LHCN-M2 (cell line): ENCODE measurements around the gene PSKH1. TPM values are rescaled to one million over a fixed set of nuclear protein-coding genes. Genes with fewer than 3 reads are reported as not detected.
A peak's percentile ranks its signal among the peaks of the same experiment; 100 is the strongest.

Experiments used
- DNase-seq: peaks from one replicate; pipeline ENCODE4 v3.0.0-alpha.2; 2012; ENCODE audit warnings: low read depth
- total RNA-seq: library from RNA; depleted of rRNA; stranded (reverse); fragments of >200 nt; gene quantifications from 2 replicates; pipeline ENCODE4 v1.2.3, GENCODE V29; 2014

Gene PSKH1
- total RNA-seq, 1 experiment from 2014 or later: 10.3 TPM

DNA sequence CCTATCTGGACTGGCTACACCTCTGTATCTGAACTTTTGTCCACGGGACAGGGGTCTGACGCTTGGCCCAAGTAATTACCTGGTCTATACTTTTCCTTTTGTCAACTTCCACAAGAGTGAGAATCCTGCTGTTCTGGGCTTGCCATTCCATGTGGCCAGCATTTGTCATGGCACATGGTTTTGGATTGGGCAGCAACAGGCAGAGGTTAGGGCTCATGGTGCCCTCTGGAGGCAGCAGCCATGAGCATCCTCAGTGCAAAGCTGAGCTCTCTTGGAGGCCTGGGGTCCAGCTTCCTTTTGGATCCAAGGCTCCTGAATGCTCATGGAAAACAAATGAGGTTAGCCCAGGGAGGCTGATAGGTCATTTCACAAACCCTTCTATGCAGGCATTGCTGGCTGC, 27.7 kb upstream of the PSKH1 start:
- DNase-seq: peak; percentile 63

DNA sequence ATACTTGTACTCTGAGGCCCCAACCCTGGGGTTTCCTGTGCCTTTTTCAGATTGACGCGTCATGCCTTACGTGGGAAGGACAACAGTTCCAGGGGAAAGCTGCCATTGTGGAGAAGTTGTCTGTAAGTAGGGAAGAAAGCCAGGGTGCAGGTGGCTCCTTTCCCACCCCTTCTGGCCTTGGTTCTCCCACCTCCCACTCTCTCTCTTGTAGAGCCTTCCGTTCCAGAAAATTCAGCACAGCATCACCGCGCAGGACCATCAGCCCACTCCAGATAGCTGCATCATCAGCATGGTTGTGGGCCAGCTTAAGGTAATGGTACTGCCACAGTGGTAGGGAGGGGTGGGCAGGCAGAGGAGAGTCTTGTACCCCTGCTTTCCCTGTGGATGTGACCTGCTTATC, 24.8 kb upstream of the PSKH1 start:
- DNase-seq: no peak

DNA sequence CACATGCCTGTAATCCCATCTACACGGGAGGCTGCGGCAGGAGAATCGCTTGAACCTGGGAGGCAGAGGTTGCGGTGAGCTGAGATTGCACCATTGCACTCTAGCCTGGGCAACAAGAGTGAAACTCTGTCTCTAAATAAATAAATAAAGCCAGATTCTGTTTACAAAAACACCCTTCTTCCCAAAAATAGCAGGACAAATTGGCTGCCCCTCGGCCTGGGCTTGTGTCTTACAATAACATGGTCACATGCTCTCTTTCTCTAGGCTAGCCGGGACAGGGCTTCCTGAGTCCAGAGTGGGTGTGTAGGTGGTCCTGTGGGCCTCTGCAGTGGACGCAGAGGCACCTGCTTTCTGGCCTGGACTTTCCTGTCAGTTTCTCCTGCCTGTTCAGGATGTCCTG, 23.4 kb upstream of the PSKH1 start:
- no peak for DNase-seq

- no peak for DNase-seq
These were observed 21.8 kb upstream of the PSKH1 start for GRCh38 chr16:67871256-67871655.

DNA sequence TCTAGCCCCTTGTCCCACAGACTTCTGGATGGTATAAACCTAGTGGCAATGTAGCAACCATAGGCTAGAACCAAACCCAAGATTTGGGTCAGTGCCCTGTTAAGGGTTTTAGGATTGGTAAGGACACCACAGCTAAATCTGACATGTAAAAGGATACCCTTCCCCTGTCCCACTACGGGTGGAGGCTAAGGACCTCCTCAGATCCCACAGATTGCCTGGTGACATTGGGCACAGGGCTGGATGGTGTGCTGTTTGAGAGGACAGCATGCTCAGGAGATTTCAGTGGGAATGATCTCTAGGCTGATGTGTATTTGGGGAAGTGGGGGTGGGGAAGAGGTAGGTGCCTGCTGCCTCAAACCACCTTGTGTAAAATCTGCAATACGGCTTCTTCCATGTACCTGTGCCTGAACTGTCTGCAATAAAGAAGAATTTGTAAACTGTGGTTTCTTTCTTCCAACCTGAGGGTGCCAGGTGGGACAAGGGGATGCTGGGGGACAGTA, 20.9 kb upstream of the PSKH1 start:
- DNase-seq: no peak

DNA sequence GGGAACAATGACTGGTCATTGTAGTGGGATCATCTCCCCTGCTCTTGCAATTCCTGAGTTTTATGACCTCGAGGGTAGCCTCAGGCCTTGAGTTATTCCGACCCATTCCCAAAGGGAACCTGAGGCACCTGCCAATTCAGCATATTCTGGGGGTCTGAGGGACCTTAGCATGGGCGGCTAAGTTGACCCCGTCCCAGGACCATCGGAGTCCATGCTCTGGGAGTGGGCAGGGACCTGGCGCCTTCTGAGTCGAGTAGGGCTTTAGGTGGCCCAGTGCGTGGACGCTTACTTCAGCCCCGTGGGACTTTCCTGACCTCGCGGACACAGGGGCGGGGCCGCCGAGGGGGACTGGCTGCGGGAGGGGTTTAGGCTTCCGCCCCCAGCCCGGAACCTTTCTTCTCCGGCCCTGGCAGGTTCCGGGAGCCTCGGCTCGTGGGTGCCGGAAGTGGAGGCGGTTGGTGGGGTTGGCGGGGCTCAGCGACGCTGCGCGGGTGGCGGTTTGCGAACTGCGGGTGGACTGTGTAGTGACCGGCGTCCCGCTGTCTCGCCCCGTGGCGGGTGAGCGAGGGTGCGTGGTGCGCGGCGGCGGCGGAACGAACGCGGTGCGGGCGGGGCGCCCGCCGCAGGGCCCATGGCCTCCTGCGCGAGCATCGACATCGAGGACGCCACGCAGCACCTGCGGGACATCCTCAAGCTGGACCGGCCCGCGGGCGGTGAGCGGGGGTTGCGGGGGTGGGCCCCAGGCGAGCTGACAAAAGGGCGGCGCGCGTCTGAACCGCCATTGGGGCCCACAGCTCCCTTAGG, 20.2 kb upstream of the PSKH1 start, which contains the start of gene EDC4:
EDC4 (plus strand) TSS at position 422 of the 804 bp plus-strand sequence; CDS start at position 632, 210 bp downstream.
- DNase-seq: peak; percentile 70

DNA sequence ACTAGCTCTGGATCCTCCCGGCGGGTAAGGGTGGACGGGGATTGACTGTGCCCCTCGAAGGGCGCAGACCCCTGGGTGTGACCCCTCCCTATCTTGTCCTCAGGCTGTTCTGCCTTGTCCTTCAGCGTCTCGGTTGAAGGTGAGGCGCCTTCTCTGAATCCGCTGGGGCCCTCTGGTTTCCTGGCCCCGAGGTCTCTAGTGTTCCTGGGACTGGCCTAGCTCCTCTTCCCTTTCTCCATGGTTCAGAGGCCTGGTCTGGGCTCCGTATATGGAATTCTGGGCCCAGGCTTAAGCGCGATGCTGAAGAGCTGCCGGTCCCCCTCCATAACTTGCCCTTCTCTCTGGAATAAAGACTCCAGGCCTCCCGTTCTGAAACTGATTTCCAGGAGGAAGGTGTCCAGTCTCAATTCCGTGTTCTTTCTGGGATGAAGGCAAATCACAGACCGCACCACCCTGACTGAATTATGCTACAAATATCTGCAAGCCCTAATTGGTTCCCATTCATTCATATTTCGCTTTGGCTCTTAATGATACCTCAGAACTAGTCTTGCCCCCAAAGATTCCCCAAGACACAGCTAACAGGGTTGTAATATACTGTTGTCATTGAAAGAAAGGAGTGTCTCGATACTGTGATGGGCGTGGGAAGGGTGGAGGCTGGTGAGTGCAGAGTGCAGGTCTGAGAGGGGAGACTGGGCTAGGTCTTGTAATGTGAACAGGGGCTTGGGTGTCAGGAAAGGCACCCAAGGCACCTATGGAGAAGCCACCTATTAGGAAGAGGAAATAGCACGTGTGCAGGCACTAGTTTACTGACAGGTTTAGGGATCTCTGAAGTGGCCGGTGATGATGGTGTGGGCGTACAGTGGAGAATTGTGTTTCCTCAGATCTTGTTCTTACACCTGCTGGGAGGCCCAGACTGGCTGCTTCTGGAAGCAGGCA, 19.4 kb upstream of the PSKH1 start:
- no peak for DNase-seq

DNA sequence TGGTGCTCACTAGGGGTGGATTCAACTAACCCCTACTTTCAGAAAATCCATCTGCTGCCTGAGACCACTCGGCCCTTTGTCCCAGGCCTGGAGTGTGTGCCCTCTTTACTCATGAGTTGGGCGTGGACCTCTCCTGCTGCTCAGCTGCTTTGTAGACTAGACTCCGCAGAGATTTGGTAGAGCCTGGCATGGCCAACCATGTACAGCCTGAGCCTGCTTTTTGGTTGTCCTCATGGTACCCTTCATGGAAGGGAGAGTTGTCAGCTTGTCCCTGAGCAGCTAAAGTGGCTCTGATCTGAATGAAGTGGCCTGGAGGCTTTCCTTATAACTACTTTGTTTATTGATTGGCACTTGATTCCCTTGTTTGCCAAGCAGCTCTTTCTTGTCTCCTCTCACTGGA, 18.7 kb upstream of the PSKH1 start:
- no peak for DNase-seq

- no peak for DNase-seq
These were observed 16.0 kb upstream of the PSKH1 start for GRCh38 chr16:67877064-67877463.

DNA sequence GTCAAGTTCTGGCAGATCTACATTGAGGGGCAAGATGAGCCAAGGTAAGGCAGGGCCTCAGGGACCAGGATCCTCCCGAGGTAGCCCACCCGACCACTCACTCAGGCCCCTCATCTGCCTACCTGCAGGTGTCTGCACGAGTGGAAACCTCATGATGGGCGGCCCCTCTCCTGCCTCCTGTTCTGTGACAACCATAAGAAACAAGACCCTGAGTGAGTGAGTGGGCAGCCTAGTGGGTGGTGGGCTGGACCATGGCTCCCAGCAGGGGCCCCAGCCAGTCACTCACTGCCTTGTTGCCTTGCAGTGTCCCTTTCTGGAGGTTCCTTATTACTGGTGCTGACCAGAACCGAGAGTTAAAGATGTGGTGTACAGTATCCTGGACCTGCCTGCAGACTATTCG, 14.8 kb upstream of the PSKH1 start:
- DNase-seq: no peak

DNA sequence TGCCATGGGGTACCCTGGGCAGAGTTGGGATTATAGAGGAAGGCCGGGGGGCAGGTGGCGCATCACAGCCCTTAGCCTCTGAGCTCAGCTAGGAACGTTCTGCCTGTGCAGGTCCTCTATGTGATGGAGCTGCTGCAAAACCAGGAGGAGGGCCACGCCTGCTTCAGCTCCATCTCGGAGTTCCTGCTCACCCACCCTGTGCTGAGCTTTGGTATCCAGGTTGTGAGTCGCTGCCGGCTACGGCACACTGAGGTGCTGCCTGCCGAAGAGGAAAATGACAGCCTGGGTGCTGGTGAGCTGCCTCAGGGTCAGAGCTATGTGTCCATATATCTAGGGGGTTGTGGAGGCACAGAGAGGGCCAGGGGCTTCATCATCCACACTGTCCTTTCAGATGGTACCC, 14.2 kb upstream of the PSKH1 start:
- DNase-seq: no peak

- no peak for DNase-seq
These were observed 13.6 kb upstream of the PSKH1 start for GRCh38 chr16:67879462-67879861.

GRCh38 chr16:67879936-67880335, 13.1 kb upstream of the PSKH1 start:
- no peak for DNase-seq

DNA sequence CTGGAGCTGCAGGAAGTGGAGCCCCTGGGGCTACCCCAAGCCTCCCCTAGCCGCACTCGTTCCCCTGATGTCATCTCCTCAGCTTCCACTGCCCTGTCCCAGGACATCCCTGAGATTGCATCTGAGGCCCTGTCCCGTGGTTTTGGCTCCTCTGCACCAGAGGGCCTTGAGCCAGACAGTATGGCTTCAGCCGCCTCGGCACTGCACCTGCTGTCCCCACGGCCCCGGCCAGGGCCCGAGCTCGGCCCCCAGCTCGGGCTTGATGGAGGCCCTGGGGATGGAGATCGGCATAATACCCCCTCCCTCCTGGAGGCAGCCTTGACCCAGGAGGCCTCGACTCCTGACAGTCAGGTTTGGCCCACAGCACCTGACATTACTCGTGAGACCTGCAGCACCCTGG, 12.5 kb upstream of the PSKH1 start:
- no peak for DNase-seq

DNA sequence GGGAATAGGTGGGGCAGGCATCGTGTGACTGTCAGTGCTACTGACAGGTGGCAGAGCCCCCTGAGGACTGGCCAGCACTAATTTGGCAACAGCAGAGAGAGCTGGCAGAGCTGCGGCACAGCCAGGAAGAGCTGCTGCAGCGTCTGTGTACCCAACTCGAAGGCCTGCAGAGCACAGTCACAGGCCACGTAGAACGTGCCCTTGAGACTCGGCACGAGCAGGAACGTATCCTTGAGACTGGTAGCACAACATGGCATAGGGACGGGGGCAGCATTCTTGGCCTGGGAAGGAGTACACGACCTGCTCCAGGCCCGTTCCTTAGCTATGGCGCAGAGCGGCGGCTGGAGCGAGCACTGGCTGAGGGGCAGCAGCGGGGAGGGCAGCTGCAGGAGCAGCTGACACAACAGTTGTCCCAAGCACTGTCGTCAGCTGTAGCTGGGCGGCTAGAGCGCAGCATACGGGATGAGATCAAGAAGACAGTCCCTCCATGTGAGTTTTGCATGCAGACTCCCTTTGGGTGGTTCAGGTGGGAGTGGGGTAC, 11.4 kb upstream of the PSKH1 start:
- peak; percentile 53 for DNase-seq

DNA sequence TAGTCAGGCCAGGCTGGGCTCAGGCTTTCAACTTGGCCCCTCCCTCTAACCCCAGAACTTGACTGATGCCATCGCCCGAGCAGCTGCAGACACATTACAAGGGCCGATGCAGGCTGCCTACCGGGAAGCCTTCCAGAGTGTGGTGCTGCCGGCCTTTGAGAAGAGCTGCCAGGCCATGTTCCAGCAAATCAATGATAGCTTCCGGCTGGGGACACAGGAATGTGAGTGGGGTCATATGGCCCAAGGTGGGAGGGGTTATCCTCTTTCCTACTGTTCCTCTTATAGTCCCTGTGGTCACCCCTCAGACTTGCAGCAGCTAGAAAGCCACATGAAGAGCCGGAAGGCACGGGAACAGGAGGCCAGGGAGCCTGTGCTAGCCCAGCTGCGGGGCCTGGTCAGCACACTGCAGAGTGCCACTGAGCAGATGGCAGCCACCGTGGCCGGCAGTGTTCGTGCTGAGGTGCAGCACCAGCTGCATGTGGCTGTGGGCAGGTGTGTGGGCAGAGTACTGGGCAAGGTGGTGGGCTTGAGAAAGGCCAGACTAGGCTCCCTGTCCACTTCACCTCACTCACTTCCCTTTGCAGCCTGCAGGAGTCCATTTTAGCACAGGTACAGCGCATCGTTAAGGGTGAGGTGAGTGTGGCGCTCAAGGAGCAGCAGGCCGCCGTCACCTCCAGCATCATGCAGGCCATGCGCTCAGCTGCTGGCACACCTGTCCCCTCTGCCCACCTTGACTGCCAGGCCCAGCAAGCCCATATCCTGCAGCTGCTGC, 10.5 kb upstream of the PSKH1 start:
- DNase-seq: peak; percentile 87

- no peak for DNase-seq
These were observed 9.7 kb upstream of the PSKH1 start for GRCh38 chr16:67883146-67883871.

DNA sequence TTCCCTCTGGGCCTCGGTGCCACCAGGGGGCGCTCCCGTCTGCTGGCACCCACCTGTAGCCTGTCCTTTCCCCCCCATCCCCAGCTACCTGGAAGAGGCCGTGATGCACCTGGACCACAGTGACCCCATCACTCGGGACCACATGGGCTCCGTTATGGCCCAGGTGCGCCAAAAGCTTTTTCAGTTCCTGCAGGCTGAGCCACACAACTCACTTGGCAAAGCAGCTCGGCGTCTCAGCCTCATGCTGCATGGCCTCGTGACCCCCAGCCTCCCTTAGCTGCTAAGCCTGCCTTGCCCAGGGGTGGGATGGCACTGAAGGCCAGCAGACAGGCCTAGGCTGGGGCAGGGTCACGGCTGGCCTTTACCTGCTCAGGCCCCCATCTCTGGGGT, 9.2 kb upstream of the PSKH1 start:
- DNase-seq: peak; percentile 30

DNA sequence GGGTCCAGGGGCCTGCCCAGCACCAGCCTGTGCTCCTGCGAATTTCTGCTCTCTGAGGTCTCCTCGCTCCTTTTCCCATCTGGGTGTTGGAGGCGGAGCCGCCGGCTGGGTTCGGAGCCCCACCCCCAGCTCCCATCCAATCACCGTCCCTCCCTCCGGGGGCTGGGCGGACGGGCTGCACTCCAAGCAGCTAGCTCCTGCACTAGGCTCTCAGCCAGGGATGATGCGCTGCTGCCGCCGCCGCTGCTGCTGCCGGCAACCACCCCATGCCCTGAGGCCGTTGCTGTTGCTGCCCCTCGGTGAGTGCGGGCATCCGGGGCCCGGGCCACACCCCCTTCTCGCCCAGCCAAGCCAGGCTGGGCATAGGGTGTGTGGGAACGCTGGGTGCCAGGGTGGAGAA, 8.4 kb upstream of the PSKH1 start, which contains the start of gene NRN1L:
NRN1L (plus strand) TSS at position 202 of the 400 bp plus-strand sequence; CDS start at position 221, 19 bp downstream.
- DNase-seq: no peak

GRCh38 chr16:67885545-67885944, 7.5 kb upstream of the PSKH1 start:
- DNase-seq: no peak
